Kidney epithelial cell (primary cell): ENCODE data around the gene CDC25C. TPM values are rescaled to one million over a fixed set of nuclear protein-coding genes. Genes with fewer than 3 reads are reported as not detected.

Experiments
- DNase-seq: peaks from one replicate; pipeline ENCODE4 v3.0.0-alpha.2; 2010; ENCODE audit warnings: low read depth
- H3K27me3 ChIP-seq: 2 replicates; pipeline ENCODE4 v1.6.0; 2011; ENCODE audit warnings: low read length; ENCODE audit not compliant: control insufficient read depth, insufficient read depth
- H3K36me3 ChIP-seq: 2 replicates; pipeline ENCODE4 v1.5.1; 2011; ENCODE audit warnings: low read length; ENCODE audit not compliant: control insufficient read depth, insufficient read depth
- H3K4me3 ChIP-seq: 2 replicates; pipeline ENCODE4 v1.5.1; 2011; ENCODE audit warnings: low read depth, mild to moderate bottlenecking, control low read depth, low read length
- CTCF ChIP-seq: IDR thresholded peaks from 2 replicates; pipeline ENCODE4 v1.5.1; 2011; ENCODE audit warnings: mild to moderate bottlenecking, moderate library complexity, low read length, control low read depth, inconsistent platforms; ENCODE audit not compliant: insufficient read depth, poor library complexity, severe bottlenecking
- total RNA-seq: library from RNA; depleted of rRNA; stranded (reverse); fragments of >200 nt; gene quantifications from 2 replicates; pipeline ENCODE4 v1.2.3, GENCODE V29; 2015

Gene CDC25C
- total RNA-seq, 1 donor from 2014 or later, result 2.0 TPM

GRCh38 chr5:138354926-138355378 lies 23.3 kb upstream of the CDC25C start:
- no peak overlapping the region for H3K4me3 ChIP-seq
- no peaks in the 10 kb centered on the region for H3K36me3 ChIP-seq
- no peak for DNase-seq
- no peak for TF ChIP-seq CTCF
- no peaks in the 10 kb centered on the region for H3K27me3 ChIP-seq

GRCh38 chr5:138354387-138354786 lies 22.8 kb upstream of the CDC25C start:
- no peak for TF ChIP-seq CTCF
- H3K4me3 ChIP-seq, result peak overlapping the region; percentile 75
- no peaks in the 10 kb centered on the region for H3K36me3 ChIP-seq
- no peaks in the 10 kb centered on the region for H3K27me3 ChIP-seq
- no peak for DNase-seq

DNA sequence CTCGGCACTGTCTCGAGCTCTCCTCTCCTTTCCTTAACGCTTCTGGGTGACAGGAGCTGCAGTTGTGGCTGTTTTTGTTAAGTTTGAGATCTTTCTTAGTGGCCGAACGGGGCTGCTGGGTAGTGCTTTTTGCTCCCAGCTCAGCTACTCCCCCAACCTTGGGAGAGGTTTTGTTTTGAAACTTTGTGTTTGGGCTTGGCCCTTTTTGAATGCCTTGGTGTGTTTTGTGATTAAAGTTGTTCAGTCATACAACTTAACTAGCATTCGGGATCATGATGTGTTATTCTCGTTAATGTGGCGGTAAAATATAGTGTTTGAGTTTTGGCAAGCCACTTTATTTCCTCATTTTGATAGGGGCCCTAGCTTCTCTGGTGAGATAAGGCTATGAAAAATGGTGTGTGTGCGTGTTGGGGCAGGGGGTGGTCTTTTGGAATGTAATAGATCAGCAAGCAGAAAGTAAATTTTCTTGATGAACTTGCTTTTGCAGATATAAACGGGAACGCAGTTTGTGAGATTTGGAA lies 22.0 kb upstream of the CDC25C start:
- Histone ChIP-seq H3K4me3 (peak overlapping the region; percentile 75), H3K27me3 (no peaks in the 10 kb centered on the region), H3K36me3 (no peaks in the 10 kb centered on the region)
- DNase-seq, result no peak
- TF ChIP-seq CTCF, result no peak

DNA sequence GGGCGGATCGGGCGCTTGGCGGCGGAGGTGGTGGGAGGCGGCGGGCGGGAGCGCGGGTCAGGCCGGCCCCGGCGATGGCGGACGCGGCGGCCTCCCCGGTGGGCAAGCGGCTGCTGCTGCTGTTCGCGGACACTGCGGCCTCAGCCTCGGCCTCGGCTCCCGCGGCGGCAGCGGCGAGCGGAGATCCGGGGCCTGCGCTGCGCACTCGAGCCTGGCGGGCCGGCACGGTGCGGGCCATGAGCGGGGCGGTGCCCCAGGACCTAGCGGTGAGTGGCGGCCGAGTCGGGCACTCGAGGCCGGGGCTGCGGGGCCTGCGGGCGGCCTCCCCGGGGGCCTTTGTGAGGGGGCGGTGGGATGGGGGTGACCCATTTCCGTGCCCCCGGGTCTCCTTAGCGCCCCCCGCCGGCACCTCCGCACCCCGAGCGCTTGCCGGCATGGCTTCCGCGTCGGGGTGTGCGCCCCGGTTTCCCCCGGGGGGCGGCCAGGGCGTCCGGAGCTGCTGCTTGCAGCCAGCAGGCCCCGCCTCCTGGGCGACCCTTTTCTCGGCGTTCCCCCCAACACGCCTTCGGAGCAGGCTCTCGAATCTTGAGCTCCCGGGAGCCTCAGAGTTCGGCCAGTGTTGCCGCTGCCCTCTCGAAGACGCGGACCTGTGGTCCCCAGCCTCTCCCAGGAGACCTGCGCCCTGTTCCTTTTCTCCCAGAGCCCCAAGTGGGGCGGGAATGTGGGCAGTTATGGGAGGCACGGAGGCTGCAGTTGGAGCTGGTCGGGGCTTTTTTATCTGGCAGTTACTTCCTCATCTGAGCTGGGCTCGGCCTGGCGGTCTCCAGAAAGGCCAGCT lies 21.3 kb upstream of the CDC25C start:
- H3K36me3 ChIP-seq, result no peaks in the 10 kb centered on the region
- DNase-seq, result no peak
- peak overlapping the region; percentile 75 for H3K4me3 ChIP-seq
- H3K27me3 ChIP-seq, result no peaks in the 10 kb centered on the region
- peak; percentile 18 for TF ChIP-seq CTCF

- H3K4me3 ChIP-seq, result peak within 1 kb of the TSS; percentile 75
- H3K27me3 ChIP-seq, result no peaks in the 10 kb centered on the region
- peak; percentile 96 for TF ChIP-seq CTCF
- no peaks in the 10 kb centered on the region for H3K36me3 ChIP-seq
- no peak for DNase-seq
Measured at GRCh38 chr5:138352071-138352721, 20.6 kb upstream of the CDC25C start, which contains the start of gene KDM3B. Gene KDM3B (plus strand): TSS chr5:138352685. CDS start chr5:138352796, 111 bp downstream.
